HS-27A (cell line): ENCODE results near the gene SEMA6A.
"Not testable (repeated sequence)": the region's sequence is repeated elsewhere in the genome, so short reads cannot be mapped to it uniquely, and the experiment has no call there.

ENCODE experiments used
- DNase-seq: peaks from one replicate; pipeline ENCODE4 v3.0.0-alpha.2; 2012; ENCODE audit warnings: low read depth, missing footprints

SEMA6A gene

DNA sequence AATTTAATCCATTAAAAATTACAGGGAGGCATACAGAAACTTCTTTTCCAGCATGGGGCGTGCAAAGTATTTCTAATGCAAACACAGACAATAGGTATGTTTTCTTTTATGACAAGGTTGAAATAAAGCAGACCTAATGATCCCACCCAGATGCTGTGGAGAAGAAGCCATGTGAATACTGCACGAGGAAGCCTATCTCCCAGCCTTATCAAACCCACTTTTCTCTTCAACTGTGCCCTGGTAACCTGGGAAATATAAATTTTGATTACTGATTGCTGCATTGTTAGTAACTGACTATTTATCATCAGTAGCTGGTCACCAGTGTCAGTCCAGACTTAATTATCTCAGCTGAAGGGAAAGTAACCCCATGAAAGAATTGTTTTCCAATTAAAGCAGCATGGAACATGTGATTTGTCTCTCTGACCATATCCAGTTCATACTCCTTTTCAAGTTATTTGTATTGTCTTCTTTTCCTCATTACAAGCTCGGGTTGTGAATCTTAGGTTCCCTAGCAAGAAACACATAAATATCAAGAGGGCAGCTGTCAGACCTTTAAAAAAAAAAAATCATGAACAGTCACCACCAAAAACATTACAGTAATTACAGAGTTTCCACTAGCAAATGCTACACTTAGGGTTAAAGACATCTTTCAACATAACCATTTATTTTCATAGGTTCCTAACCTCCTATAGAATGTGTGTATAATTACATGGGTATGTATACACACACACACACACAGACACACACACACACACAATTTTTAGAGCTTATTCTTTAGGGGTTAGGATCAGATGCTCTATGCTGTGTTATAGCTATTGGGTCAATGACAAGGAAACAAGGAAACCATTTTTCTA, 50.3 kb downstream of the SEMA6A start:
- no peak for DNase-seq

DNA sequence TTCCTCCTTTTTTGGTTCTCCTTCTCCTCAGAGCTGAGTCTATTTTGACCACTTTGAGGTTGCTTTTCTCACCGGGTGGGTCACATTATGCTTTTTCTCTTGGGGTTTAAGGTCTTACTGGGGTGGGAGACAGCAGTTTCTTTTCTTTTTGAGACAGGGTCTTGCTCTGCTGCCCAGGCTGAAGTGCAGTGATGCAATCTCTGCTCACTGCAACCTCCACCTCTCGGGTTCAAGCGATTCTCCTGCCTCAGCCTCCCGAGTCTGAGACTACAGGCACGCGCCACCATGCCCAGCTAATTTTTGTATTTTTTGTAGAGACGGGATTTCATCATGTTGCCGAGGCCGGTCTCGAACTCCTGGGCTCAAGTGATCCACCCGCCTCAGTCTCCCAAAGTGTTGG, 51.4 kb downstream of the SEMA6A start:
- DNase-seq = not testable (repeated sequence)

DNA sequence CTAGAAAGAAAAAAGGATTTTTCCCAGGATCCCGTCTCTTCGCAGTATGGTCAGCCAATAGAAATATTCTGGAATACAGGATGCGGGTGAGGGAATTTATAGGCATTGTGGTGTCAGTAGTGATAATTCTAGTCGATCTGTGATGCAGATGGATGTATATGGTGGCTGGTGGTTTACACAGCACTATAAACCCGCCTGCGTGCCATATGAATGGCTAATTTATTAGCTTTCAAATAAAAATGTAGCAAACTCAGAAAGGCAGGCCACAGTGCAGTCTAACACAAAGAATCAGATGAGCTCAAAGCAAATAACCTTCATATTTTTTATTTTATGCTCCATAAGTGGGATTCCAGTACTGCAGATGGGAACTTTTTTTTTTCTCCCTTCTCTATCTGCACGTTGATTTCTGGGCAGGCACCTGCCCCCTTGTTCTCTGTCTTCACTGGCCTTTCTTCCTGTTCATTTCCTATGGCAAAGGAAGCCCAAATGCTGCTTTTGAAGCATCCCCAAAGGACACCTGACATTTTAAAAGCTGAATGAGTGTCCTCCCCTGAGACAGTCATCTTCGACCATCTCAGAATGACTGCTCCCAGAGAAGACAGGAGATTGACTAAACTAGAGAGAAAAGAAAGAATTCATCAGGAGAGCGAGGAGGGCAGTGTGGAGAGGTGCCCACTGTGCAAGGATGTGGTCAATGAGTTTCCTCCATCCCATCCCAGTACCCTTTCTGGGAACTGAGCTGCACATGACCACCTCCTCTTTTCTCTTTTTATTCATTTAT, 52.1 kb downstream of the SEMA6A start:
- DNase-seq = no peak

DNA sequence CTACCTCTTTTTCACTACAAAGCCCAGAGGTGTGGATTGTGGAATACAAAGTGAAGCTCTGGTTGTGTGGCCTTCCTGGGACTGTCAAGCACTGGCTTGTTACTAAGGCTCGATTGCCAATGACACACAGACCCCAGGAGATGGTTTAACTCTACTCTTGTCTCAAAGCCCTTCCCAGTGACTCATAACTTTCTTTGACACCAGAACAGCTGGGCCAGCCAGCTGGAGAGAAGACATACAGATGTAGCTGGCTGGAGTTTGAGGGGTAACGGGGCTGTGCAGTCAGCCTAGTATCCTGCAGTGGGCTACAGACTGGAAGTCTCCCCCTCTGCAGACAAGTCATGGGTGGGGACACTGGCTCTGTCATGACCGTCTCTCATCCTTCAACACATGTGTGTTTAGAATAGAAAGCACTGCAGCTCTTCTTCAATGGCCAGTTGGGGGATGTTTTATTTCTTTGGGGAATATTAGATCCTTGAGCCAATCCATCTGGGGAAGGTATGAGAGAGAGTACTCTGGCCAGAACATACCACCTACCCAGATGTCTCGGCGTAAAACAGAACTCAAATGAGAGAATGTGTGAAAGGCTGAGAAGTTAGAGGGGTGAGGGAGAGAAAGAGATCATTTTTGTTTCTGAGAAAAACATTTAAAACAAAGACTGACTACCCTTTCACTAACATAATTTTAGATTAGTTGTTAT, 53.3 kb downstream of the SEMA6A start:
- DNase-seq = no peak

DNA sequence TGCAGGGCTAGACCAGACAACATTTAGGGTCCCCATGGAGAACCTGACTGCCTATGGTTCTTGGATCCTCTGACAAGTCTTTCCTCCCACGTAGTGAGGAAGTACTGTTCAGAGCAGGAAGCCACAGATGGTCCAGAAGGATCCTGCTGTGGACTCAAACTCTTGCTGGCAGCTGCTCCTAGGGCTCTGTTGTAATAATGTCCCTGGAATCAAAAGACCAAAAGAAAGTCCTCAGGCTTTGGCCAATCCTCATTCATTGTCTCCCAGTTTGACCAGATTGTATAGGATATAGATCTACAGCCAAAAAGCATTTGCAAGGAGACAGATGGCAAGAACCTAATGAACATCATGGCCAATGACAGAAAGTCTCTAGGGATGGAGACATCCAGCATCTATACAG, 53.9 kb downstream of the SEMA6A start:
- no peak for DNase-seq

DNA sequence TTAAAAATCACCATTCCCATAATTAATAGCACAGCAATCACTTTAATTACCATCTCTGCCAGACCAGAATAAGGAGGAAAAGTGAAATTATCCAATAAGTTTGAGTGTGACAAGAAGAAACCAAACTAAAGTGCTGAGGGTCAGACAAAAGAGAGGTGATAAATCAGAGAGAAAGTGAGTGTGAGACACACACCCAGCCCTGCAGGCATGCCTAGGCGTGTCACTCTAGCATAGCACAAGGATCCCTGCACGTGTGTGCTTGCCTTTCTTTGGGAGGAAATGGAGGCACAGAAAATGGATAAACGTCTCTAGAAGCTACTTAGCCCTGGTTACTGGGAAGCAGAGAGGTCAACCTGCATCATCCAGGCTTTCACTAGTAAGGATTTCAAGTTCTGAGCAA, 56.2 kb downstream of the SEMA6A start:
- DNase-seq = no peak

DNA sequence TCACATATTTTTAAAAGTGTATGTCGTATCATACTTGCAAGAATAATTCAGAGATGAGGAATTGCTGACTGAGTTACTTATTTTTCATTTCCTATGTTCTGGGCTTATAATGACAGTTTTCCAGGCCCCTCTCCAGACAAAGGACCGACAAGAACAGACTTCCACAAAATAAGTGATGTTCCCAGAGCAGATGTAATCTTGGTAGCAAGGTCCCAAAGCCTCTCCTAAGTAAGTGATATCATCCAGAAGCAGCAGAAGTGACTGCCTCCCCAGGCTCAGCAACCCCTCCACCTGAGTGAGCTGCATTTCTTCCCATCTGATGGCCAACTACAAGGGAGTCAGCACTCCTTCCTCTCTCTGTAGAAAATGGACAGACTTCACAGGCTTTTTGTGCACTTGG, 57.1 kb downstream of the SEMA6A start:
- DNase-seq = no peak

DNA sequence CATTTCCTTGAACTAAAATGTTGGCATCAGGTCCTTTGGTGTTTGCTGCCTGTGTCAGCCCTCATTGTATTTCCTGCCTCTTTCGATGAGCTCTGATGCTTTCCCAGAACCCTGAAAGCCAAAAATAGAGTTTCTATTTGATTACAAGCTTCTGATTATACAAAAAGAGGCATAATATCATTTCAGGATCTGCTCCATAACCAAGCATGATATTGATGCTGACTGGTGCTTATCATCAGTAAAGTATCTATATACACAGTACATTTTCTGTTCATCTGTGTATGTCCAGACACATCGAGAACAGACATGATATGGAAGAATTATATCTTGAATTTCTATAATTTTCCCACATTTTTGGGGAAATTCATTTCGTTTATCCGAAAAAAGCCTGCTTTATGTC, 58.6 kb downstream of the SEMA6A start:
- DNase-seq = no peak

DNA sequence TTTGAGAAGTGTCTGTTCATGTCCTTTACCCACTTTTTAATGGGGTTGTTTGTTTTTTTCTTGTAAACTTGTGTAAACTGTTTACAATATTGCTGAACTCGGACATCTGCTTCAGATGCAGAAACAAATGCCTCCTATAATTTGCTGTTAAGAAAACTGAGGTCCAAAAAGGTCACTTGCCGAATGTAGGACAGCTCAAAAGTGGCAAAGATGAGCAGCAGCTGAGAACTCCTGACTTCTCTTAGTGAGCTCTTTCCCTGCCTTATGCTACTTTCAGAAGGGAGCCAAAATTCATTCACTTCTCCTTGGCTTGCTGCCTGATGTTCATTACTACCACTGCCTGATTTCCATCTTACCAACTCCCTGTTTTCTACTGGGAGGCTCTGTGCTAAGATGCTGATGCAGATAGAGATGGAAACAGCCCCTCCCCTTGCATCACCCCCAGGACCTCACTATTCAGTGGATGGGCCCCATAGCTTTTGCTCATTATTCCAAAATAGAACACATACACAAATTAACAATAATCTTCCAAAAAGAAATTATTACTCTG, 60.1 kb downstream of the SEMA6A start:
- no peak for DNase-seq

DNA sequence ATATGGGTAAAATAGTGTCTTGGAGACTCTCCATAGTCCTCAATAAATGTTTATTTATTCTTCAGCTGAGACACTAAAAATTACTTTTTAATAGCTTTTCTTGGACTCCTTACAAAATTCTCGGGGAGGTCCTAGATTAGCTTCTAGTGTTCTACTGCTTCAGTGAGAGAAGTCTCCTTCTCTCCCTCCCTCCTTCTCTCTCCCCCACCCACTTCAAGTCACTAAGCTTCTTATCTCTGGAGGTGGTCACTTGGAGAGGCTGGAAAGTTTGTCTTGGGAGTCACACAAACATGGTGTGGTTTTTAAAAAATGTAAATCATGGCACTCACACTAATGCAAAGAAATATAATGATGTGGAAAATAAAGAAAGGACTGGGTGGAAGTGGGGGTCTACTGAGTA, 64.1 kb downstream of the SEMA6A start:
- DNase-seq = no peak

DNA sequence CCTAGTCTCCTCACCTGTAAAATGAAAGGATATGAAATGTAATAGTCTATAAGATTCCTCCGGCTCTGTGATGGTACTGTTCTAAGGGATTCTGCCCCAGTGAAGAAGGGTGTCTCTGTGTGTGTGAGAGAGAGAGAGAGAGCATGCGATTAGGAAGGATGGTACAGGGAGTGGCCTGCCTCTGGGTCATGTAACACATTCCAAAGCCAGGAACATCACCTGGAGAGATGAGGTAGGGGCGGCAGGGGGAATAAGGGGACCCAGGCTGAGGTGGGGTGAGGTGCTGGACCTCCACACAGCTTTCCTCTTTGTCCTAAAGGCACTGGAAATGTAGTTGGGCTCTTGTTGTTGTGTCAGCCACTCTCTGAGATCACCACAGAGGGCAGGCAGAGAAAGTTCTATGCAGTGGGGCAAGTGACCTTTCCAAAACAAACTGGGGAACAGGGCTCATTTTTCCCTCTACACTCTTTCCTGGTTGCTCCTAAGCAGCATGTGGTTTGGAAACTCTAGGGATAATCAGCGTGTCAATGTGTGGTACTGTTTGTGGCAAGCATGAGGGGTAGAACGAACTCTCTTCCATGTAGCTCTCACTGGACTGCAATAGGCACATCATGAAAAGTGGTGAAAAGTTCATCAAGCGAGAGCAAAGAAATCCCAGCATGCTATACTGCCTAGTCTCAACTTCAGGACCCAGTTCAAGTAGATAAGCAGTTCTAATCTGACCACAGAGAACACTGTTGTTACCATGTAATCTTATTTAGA, 65.0 kb downstream of the SEMA6A start:
- DNase-seq = no peak

DNA sequence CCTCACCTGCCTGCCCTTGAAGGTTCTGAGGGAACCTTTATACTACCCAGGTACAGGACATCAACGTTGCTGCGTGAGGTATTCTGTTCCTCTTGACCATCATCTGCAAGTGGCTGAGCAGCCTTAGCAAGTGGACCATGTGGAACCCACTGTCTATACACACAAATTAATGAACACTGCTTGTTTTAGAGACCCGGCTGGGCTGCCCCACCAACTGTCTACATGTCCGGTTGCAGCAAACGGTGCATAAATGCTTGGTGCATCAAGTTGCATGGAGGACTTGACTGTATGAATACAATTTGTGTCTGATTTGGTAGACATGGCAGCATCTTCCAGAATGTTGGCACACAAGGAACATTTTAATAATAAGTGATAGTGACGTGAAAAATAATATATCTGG, 65.8 kb downstream of the SEMA6A start:
- DNase-seq = no peak

DNA sequence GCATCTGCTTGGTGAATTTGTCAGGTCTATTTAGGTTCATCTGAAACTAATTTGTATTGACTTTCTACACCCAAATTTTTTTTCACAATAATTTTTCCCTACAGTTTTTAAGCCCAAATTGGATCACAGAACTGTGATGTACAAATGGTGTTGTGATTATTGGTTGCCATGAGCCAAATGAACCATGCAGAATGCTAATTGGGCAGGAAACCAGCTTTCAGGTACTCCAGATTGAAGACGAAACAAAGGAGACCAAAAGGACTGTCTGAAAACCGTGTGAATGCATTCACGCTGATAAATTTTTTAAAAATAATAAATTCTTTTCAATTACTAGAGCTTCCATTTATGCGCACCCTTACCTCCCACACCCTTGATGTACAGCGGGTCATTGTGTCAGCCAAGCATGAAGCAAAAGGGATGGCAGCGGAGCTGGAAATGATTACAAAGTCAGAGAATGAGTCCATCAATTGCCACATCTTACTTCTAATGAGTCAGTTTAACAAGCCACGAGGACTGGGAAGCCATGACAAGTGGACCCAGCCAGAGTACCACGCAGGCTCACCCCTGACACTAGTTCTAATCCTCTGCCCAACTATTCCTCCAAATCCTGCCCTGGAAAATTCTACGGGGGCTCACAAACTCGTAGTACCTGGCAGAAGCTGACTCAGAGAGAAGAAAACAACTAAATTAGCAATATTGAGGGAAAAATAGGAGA, 66.5 kb downstream of the SEMA6A start:
- DNase-seq = no peak

DNA sequence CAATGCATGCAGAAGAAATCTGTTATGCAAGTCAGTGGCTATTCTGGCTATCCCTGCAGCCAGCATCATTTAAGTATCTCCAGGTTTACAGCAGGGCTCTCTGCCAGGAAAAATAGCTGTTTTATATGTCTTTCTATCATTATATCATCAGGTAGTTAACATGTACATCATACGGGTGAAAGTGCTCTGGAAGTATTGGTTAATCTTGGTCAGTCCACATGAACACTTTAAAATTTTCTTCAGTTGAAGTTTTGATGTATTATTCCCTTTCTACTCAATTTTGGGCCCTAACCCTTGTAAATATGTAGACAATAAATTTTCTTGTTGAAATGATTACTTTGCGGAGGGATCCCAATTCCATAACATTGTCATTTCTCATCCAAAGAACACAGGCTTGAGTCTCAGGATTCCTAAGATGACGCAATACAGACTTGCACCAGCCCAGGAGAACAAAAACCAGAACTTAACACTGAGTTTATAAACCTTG, 67.5 kb downstream of the SEMA6A start:
- no peak for DNase-seq

DNA sequence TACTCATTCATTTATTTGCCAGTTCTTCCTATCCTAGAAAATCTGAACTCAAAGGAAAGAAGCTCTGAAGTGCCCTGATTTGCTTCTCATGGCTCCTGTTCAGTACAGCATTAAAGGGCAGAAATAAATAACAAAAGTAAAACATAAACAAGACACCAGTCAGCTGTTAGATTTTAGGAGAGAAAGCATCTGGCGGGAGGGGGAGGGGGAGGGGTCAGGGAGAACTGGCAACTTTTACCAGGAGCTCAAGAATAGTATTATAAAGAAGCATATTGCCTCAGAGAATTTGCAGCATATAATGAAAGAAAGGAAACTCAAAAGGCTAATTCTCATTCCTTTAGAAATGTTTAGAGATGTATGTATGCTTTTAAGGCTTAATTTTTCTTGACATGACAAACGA, 68.1 kb downstream of the SEMA6A start:
- DNase-seq = no peak

DNA sequence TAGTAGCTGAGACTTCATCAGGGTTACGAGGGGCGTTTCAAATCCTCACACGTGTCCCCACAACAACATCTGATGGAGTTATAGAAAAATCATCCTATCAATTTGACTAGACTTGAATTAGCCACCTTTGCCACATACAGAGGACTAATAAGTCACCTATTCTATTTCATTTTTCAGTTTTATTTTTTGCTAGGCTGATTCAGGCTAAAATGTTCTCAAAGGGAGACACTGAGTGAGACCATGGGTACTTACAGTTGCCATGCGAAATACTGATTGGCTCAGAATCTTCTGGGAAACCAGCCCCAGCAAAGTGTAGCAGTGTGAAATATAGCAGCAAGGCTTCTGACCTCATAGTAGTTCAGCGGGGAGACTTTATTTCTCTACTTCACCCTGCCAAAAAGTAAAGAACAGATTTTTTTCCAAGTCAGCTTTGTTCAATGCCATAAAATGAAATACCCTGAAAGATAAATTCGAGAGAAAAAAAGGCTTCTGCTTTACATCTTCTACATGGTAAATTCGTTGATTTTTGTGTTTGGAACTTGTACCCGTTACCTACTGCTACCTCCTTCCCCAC, 69.9 kb downstream of the SEMA6A start:
- no peak for DNase-seq

DNA sequence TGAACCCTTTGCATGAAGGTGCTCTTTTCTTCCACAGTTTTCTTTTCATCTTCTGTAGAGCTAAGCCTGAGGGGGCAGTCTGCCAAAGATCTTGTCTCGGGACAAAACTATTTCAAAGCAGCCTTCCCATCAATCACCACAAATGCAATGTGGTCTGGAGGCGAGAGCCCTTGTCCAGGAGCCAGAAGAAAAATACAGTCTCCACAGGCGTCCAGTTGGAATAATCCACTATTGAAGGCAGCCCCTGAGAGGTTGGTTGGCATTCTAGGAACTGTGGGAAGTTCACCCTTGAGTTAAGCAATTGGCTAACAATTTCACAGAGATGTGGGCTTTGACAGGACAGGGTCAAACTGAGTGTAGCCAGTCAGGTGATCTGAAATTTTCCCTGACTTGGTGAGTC, 72.0 kb downstream of the SEMA6A start:
- no peak for DNase-seq

DNA sequence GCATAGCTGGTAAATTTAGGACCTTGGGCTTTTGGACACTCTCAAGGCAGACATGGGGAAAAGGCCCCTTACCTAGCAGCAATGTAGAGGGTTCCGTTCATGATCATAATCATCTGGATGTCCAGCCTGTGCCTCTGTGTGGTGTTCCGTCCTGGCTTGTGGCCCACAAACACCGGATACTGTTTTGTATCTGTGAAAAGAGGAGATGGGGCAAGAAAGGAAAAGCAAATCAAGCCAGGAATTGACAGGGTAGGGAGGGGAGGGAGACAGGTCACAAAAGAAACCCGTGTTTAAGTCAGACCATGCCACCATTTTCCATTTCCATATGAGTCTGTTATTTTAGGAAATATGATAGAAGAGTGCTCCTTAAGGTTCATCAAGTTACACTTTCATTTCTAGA, 72.5 kb downstream of the SEMA6A start:
- no peak for DNase-seq

DNA sequence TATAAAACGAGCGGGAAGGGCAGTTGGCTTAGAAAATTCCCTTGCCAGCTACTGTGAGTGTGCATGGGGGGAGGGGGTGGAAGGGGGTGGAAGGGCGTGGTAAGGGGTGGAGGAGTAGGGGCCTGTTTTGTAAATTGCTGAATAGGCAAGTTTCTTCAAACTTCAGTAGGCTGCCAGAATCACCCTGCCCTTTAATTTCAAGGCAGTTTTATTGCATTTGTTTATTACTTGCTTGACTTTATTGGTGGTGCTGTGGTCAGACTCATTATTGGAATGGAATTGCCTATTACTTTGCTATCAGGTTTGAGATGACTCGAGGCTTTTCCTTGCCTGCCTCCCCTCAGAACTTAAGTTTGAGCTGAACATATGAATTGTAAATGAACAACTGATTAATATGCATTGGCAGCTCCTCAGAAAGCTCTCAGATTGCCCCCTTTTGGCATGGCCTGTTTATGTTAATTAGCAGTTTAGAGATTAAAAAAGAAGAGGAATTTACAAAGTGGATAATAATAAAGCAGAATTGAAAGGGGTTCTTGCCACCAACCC, 76.0 kb downstream of the SEMA6A start:
- no peak for DNase-seq

DNA sequence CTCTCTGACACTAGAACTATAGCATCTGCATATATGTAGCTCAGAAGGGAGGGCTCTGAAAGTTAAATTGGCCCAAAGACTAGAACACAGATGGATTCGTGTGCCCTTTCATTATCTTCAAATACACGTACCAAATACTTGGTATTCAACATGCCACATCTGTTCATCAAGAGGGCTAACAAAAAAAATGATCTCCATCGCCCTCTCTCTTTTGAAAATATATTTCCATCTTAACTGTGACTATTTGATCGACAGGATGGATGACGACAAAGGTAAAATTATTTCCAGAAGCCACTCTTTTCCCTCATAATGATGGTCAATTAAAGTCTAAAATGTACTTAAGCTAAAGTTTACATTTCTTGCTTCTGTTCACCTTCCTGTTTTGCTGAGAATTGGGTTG, 77.0 kb downstream of the SEMA6A start:
- DNase-seq = no peak
